CD4-positive, alpha-beta T cell (primary cell): ENCODE data around the gene TMEM30B. TPM values are rescaled to one million over a fixed set of nuclear protein-coding genes. Genes with fewer than 3 reads are reported as not detected.

Source experiments
- ATAC-seq: fragments of 200-7000 bp; cut with Tn5 transposase; one replicate; pipeline ENCODE4 v1.10.0; 2022; ENCODE audit warnings: mild to moderate bottlenecking; ENCODE audit not compliant: poor library complexity
- CTCF ChIA-PET: fragments of 350-600 bp; sonication (Branson Sonifier 250); formaldehyde crosslinking; loops from one replicate; lab custom pipeline; 2021; ENCODE audit warnings: antibody characterized with exemption, inconsistent platforms; lab: Charles Lee
- POLR2A ChIA-PET: fragments of 350-600 bp; sonication (Branson Sonifier 250); formaldehyde crosslinking; loops from one replicate; lab custom pipeline; 2021; ENCODE audit warnings: antibody characterized with exemption, inconsistent platforms; lab: Charles Lee
- DNase-seq, 14 experiments: peaks; one replicate each; pipeline ENCODE4 v3.0.0-alpha.2; 2013 to 2020; ENCODE audit warnings: mixed read lengths in 2 of 14
- H3K27ac ChIP-seq, 2 donors: one replicate each; pipeline versions ENCODE4 v1.5.1 to v1.7.0; 2013; ENCODE audit warnings: low read length in 2 of 2, low read depth in 1 of 2, mild to moderate bottlenecking in 1 of 2
- H3K27me3 ChIP-seq, 2 experiments: 1 replicate in 1 of 2; 2 replicates in 1 of 2; pipeline versions ENCODE4 v1.6.1 to v1.7.0; 2013; ENCODE audit warnings: low read length in 2 of 2, control low read depth in 1 of 2, mild to moderate bottlenecking in 1 of 2, moderate library complexity in 1 of 2; ENCODE audit not compliant: insufficient read depth in 2 of 2, control insufficient read depth in 1 of 2
- H3K36me3 ChIP-seq: one replicate; pipeline ENCODE4 v1.6.1; 2013; ENCODE audit warnings: low read length, control low read depth; ENCODE audit not compliant: insufficient read depth
- H3K4me1 ChIP-seq: one replicate; pipeline ENCODE4 v1.6.1; 2013; ENCODE audit warnings: low read length, control low read depth; ENCODE audit not compliant: insufficient read depth
- H3K4me3 ChIP-seq: one replicate; pipeline ENCODE4 v1.5.1; 2013; ENCODE audit warnings: mild to moderate bottlenecking, low read length, moderate library complexity
- H3K9me3 ChIP-seq, 2 experiments: 1 replicate in 1 of 2; 2 replicates in 1 of 2; pipeline versions ENCODE4 v1.6.1 to v1.7.0; 2013; ENCODE audit warnings: low read length in 2 of 2, mild to moderate bottlenecking in 2 of 2, control low read depth in 1 of 2, moderate library complexity in 1 of 2; ENCODE audit not compliant: control insufficient read depth in 1 of 2, insufficient read depth in 1 of 2
- H3K27ac Mint-ChIP-seq: one replicate; pipeline ENCODE4 v1.8.0; 2020; ENCODE audit warnings: mixed read lengths
- H3K27me3 Mint-ChIP-seq: one replicate; pipeline ENCODE4 v1.8.0; 2021; ENCODE audit warnings: mixed read lengths
- H3K36me3 Mint-ChIP-seq: one replicate; pipeline ENCODE4 v1.8.0; 2021; ENCODE audit warnings: low read depth, mixed read lengths
- H3K4me1 Mint-ChIP-seq: one replicate; pipeline ENCODE4 v1.8.0; 2021; ENCODE audit warnings: low read depth, mixed read lengths
- H3K4me3 Mint-ChIP-seq: one replicate; pipeline ENCODE4 v1.8.0; 2020; ENCODE audit warnings: mild to moderate bottlenecking, mixed read lengths
- H3K9me3 Mint-ChIP-seq: one replicate; pipeline ENCODE4 v1.8.0; 2020; ENCODE audit warnings: mixed read lengths
- CTCF ChIP-seq: fragments of 200-600 bp; IDR thresholded peaks from one replicate; pipeline ENCODE4 v1.8.0; 2022; ENCODE audit warnings: antibody characterized with exemption, mild to moderate bottlenecking
- intact Hi-C, 2 experiments: fragments of 100-400 bp; cut with DNase I in 1 of 2; cut with micrococcal nuclease in 1 of 2; formaldehyde crosslinking; loops; one replicate each; pipeline versions ENCODE4 v1.15.1 to v1.9.0; 2023 to 2025; cut with DNase I, micrococcal nuclease
- total RNA-seq, 174 experiments: library from RNA in 2 of 174; stranded (reverse) in 2 of 174; gene quantifications; one replicate each; pipeline ENCODE4 v1.2.3 and lab custom pipeline; 2021 to 2026

TMEM30B gene
- total RNA-seq, 2 experiments from 2014 or later: 8.9 to 9.1 TPM

GRCh38 chr14:61329478-61330051 lies 48.4 kb upstream of the TMEM30B start:
- H3K27ac ChIP-seq: peak overlapping the region; percentile 69 to 85
- peaks cover 60% of the 10 kb centered on the region for H3K4me1 ChIP-seq
- POLR2A ChIA-PET: interaction anchor here (0.9 to 10.4 kb wide), 7 partner anchors 9 to 106 kb away, joined by 3 to 185 read pairs (median 4); partner anchors contain the start of gene PRKCH
- Mint-ChIP-seq H3K4me3 (peak overlapping the region; percentile 85), H3K4me1 (peaks cover 90% of the 10 kb centered on the region), H3K9me3 (peaks cover 4% of the 10 kb centered on the region), H3K27me3 (no peaks in the 10 kb centered on the region), H3K36me3 (peaks cover 70% of the 10 kb centered on the region), H3K27ac (no peak overlapping the region)
- CTCF ChIA-PET: interaction anchor here (1.1 kb wide), 1 partner anchor 121 kb away, joined by 4 read pairs; no protein-coding TSS in a partner anchor
- no peak for TF ChIP-seq CTCF
- ATAC-seq: no peak
- no peaks in the 10 kb centered on the region for H3K9me3 ChIP-seq
- H3K36me3 ChIP-seq: no peaks in the 10 kb centered on the region
- H3K4me3 ChIP-seq: peak overlapping the region; percentile 39
- no peaks in the 10 kb centered on the region for H3K27me3 ChIP-seq
- DNase-seq: peak in 2 of 14 experiments; percentile 37 to 43
- intact Hi-C loops: loop anchor here in 1 of 2 experiments (2.0 kb wide), 1 partner anchor 13 kb away; no protein-coding TSS in a partner anchor

GRCh38 chr14:61328626-61329262 lies 47.6 kb upstream of the TMEM30B start:
- H3K27me3 ChIP-seq: no peaks in the 10 kb centered on the region
- H3K27ac ChIP-seq: peak overlapping the region; percentile 69 to 76
- CTCF ChIA-PET: interaction anchor here (0.6 to 1.1 kb wide), 3 partner anchors 57 to 125 kb away, joined by 3 to 4 read pairs (median 3); no protein-coding TSS in a partner anchor
- no peaks in the 10 kb centered on the region for H3K9me3 ChIP-seq
- no peak for TF ChIP-seq CTCF
- H3K4me3 Mint-ChIP-seq: peak overlapping the region; percentile 85
- peak; percentile 24 for ATAC-seq
- no peak overlapping the region for H3K27ac Mint-ChIP-seq
- intact Hi-C loops: loop anchor here in 1 of 2 experiments (2.0 kb wide), 1 partner anchor 14 kb away; no protein-coding TSS in a partner anchor
- peak in 1 of 14 experiments; percentile 34 for DNase-seq
- H3K36me3 Mint-ChIP-seq: peaks cover 72% of the 10 kb centered on the region
- no peaks in the 10 kb centered on the region for H3K36me3 ChIP-seq
- H3K27me3 Mint-ChIP-seq: no peaks in the 10 kb centered on the region
- POLR2A ChIA-PET: interaction anchor here (0.7 to 7.9 kb wide), 6 partner anchors 9 to 123 kb away, joined by 3 to 110 read pairs (median 3); no protein-coding TSS in a partner anchor
- peaks cover 4% of the 10 kb centered on the region for H3K9me3 Mint-ChIP-seq
- peaks cover 54% of the 10 kb centered on the region for H3K4me1 ChIP-seq
- peak overlapping the region; percentile 95 for H3K4me3 ChIP-seq
- peaks cover 87% of the 10 kb centered on the region for H3K4me1 Mint-ChIP-seq

GRCh38 chr14:61326847-61327246 lies 45.7 kb upstream of the TMEM30B start:
- no peaks in the 10 kb centered on the region for H3K27me3 Mint-ChIP-seq
- peaks cover 4% of the 10 kb centered on the region for H3K9me3 Mint-ChIP-seq
- Histone ChIP-seq H3K4me1 (peaks cover 46% of the 10 kb centered on the region), H3K9me3 (no peaks in the 10 kb centered on the region), H3K36me3 (no peaks in the 10 kb centered on the region), H3K27ac (peak overlapping the region; percentile 54 to 75), H3K4me3 (peak overlapping the region; percentile 95), H3K27me3 (no peaks in the 10 kb centered on the region)
- ATAC-seq: no peak
- intact Hi-C loops: loop anchor here in 1 of 2 experiments (1.0 kb wide), 1 partner anchor 58 kb away; no protein-coding TSS in a partner anchor
- POLR2A ChIA-PET: interaction anchor here (1.0 to 1.1 kb wide), 4 partner anchors 9 to 68 kb away, joined by 3 read pairs; no protein-coding TSS in a partner anchor
- no peak overlapping the region for H3K27ac Mint-ChIP-seq
- peak in 3 of 14 experiments; percentile 28 to 53 (median 41) for DNase-seq
- TF ChIP-seq CTCF: no peak
- H3K36me3 Mint-ChIP-seq: peaks cover 79% of the 10 kb centered on the region
- H3K4me3 Mint-ChIP-seq: peak overlapping the region; percentile 96
- CTCF ChIA-PET: interaction anchor here (1.3 kb wide), 1 partner anchor 46 kb away, joined by 4 read pairs; no protein-coding TSS in a partner anchor
- peaks cover 68% of the 10 kb centered on the region for H3K4me1 Mint-ChIP-seq
